ENCODE measurements around the gene GKN1.

GKN1 gene

GRCh38 chr2:68931149-68931711 is 43.2 kb upstream of the GKN1 start:
- H3K9me3 ChIP-seq (ENCODE audit: insufficient read depth, low read length, severe bottlenecking), result no peaks in the 10 kb centered on the region
- TF ChIP-seq EZH2 (IDR thresholded peaks at IDR 0.05; ENCODE audit: borderline replicate concordance, low read depth, low read length, severe bottlenecking), result no peak
- TF ChIP-seq, protein P1, sequence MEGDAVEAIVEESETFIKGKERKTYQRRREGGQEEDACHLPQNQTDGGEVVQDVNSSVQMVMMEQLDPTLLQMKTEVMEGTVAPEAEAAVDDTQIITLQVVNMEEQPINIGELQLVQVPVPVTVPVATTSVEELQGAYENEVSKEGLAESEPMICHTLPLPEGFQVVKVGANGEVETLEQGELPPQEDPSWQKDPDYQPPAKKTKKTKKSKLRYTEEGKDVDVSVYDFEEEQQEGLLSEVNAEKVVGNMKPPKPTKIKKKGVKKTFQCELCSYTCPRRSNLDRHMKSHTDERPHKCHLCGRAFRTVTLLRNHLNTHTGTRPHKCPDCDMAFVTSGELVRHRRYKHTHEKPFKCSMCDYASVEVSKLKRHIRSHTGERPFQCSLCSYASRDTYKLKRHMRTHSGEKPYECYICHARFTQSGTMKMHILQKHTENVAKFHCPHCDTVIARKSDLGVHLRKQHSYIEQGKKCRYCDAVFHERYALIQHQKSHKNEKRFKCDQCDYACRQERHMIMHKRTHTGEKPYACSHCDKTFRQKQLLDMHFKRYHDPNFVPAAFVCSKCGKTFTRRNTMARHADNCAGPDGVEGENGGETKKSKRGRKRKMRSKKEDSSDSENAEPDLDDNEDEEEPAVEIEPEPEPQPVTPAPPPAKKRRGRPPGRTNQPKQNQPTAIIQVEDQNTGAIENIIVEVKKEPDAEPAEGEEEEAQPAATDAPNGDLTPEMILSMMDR (IDR thresholded peaks at IDR 0.05; ENCODE audit: borderline replicate concordance, extremely low read depth, low read length, poor library complexity, severe bottlenecking), result no peak
- ATAC-seq (ENCODE audit: insufficient read depth, low read depth) (no peak), DNase-seq (no peak)
- H2AFZ ChIP-seq (ENCODE audit: low read depth, low read length), result no peak overlapping the region
- H3K4me1 ChIP-seq (ENCODE audit: insufficient read depth, low read length), result no peaks in the 10 kb centered on the region
- no peak overlapping the region for H3K4me3 ChIP-seq (ENCODE audit: low read depth in 1 of 2, low read length in 2 of 2)
- no peak overlapping the region for H3K27ac ChIP-seq (ENCODE audit: low read length)
- H4K20me1 ChIP-seq (ENCODE audit: insufficient read depth, low read length), result no peaks in the 10 kb centered on the region
- H3K4me2 ChIP-seq (ENCODE audit: insufficient read depth, low read length), result no peak overlapping the region
- H3K36me3 ChIP-seq (ENCODE audit: insufficient read depth, low read length), result no peaks in the 10 kb centered on the region
- no peaks in the 10 kb centered on the region for H3K27me3 ChIP-seq (ENCODE audit: insufficient read depth, low read length, poor library complexity)
- no peak overlapping the region for H3K9ac ChIP-seq (ENCODE audit: low read depth, low read length)
- no peaks in the 10 kb centered on the region for H3K79me2 ChIP-seq (ENCODE audit: insufficient read depth, low read length)

DNA sequence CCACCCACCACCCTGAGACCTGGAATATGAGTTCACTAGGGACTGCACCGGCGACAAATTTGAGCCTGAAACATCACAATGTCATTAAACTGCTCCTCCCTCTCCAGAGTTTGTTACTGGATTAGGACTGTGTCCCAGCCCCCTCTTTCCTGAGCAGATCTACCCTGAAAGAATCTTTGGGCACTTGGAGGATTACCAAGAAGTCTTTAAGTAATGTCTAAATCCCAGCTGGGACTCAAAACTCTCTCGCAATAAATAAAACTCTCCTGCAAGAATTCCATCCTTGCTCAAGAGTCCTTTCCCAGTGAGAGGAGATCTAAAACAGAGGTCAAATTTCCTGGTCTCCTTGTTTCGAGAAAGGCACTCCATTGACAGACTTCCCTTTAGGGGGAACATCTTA is 42.6 kb upstream of the GKN1 start:
- DNase-seq (no peak), ATAC-seq (ENCODE audit: insufficient read depth, low read depth) (no peak)
- H3K4me1 ChIP-seq (ENCODE audit: insufficient read depth, low read length), result no peaks in the 10 kb centered on the region
- H4K20me1 ChIP-seq (ENCODE audit: insufficient read depth, low read length), result no peaks in the 10 kb centered on the region
- H3K4me3 ChIP-seq (ENCODE audit: low read depth in 1 of 2, low read length in 2 of 2), result no peak overlapping the region
- H3K79me2 ChIP-seq (ENCODE audit: insufficient read depth, low read length), result no peaks in the 10 kb centered on the region
- no peak overlapping the region for H3K9ac ChIP-seq (ENCODE audit: low read depth, low read length)
- H3K27me3 ChIP-seq (ENCODE audit: insufficient read depth, low read length, poor library complexity), result no peaks in the 10 kb centered on the region
- H2AFZ ChIP-seq (ENCODE audit: low read depth, low read length), result no peak overlapping the region
- no peak overlapping the region for H3K27ac ChIP-seq (ENCODE audit: low read length)
- H3K36me3 ChIP-seq (ENCODE audit: insufficient read depth, low read length), result no peaks in the 10 kb centered on the region
- H3K9me3 ChIP-seq (ENCODE audit: insufficient read depth, low read length, severe bottlenecking), result no peaks in the 10 kb centered on the region
- H3K4me2 ChIP-seq (ENCODE audit: insufficient read depth, low read length), result no peak overlapping the region
- no peak for TF ChIP-seq EZH2 (IDR thresholded peaks at IDR 0.05; ENCODE audit: borderline replicate concordance, low read depth, low read length, severe bottlenecking)
- TF ChIP-seq, protein P1 (IDR thresholded peaks at IDR 0.05; ENCODE audit: borderline replicate concordance, extremely low read depth, low read length, poor library complexity, severe bottlenecking), result no peak

GRCh38 chr2:68932402-68932801 is 42.0 kb upstream of the GKN1 start:
- Histone ChIP-seq H3K27me3 (ENCODE audit: insufficient read depth, low read length, poor library complexity) (no peaks in the 10 kb centered on the region), H2AFZ (ENCODE audit: low read depth, low read length) (no peak overlapping the region), H3K4me2 (ENCODE audit: insufficient read depth, low read length) (no peak overlapping the region), H4K20me1 (ENCODE audit: insufficient read depth, low read length) (no peaks in the 10 kb centered on the region), H3K27ac (ENCODE audit: low read length) (no peak overlapping the region), H3K4me3 (ENCODE audit: low read depth in 1 of 2, low read length in 2 of 2) (no peak overlapping the region), H3K36me3 (ENCODE audit: insufficient read depth, low read length) (no peaks in the 10 kb centered on the region), H3K9me3 (ENCODE audit: insufficient read depth, low read length, severe bottlenecking) (no peaks in the 10 kb centered on the region), H3K4me1 (ENCODE audit: insufficient read depth, low read length) (no peaks in the 10 kb centered on the region), H3K79me2 (ENCODE audit: insufficient read depth, low read length) (no peaks in the 10 kb centered on the region), H3K9ac (ENCODE audit: low read depth, low read length) (no peak overlapping the region)
- DNase-seq (no peak), ATAC-seq (ENCODE audit: insufficient read depth, low read depth) (no peak)
- TF ChIP-seq EZH2 (IDR thresholded peaks at IDR 0.05; ENCODE audit: borderline replicate concordance, low read depth, low read length, severe bottlenecking), result no peak

DNA sequence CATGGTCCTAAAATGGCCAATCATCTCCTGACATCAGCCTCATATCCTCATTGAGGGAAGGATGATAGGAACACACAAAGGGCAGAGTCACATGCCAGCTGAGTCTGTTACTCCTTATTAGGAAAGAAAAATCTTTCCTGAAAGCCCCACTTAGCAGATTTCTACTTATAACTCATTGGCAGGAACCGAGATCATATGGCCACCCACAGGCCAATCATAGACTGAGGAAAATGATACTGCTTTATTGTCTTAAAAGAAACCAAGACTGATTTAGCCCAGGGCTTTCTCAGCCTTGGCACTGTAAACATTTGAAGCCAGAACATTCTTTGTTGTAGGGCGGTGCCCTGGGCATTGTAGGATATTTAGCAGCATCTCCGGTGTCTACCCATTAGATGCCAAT is 40.4 kb upstream of the GKN1 start:
- no peak for TF ChIP-seq EZH2 (IDR thresholded peaks at IDR 0.05; ENCODE audit: borderline replicate concordance, low read depth, low read length, severe bottlenecking)
- TF ChIP-seq, protein P1 (IDR thresholded peaks at IDR 0.05; ENCODE audit: borderline replicate concordance, extremely low read depth, low read length, poor library complexity, severe bottlenecking), result no peak
- ATAC-seq (ENCODE audit: insufficient read depth, low read depth), result no peak
- no peak overlapping the region for H2AFZ ChIP-seq (ENCODE audit: low read depth, low read length)
- no peaks in the 10 kb centered on the region for H3K9me3 ChIP-seq (ENCODE audit: insufficient read depth, low read length, severe bottlenecking)
- H3K79me2 ChIP-seq (ENCODE audit: insufficient read depth, low read length), result no peaks in the 10 kb centered on the region
- DNase-seq, result no peak
- H3K36me3 ChIP-seq (ENCODE audit: insufficient read depth, low read length), result no peaks in the 10 kb centered on the region
- no peak overlapping the region for H3K9ac ChIP-seq (ENCODE audit: low read depth, low read length)
- H3K4me3 ChIP-seq (ENCODE audit: low read depth in 1 of 2, low read length in 2 of 2), result no peak overlapping the region
- H3K4me2 ChIP-seq (ENCODE audit: insufficient read depth, low read length), result no peak overlapping the region
- no peaks in the 10 kb centered on the region for H3K4me1 ChIP-seq (ENCODE audit: insufficient read depth, low read length)
- H4K20me1 ChIP-seq (ENCODE audit: insufficient read depth, low read length), result no peaks in the 10 kb centered on the region
- no peaks in the 10 kb centered on the region for H3K27me3 ChIP-seq (ENCODE audit: insufficient read depth, low read length, poor library complexity)
- no peak overlapping the region for H3K27ac ChIP-seq (ENCODE audit: low read length)
